Measurements from ENCODE around the gene ZNF331.

GRCh38 chr19:53549340-53549739 lies 11.4 kb downstream of the ZNF331 start:
- TF ChIP-seq, protein P1, sequence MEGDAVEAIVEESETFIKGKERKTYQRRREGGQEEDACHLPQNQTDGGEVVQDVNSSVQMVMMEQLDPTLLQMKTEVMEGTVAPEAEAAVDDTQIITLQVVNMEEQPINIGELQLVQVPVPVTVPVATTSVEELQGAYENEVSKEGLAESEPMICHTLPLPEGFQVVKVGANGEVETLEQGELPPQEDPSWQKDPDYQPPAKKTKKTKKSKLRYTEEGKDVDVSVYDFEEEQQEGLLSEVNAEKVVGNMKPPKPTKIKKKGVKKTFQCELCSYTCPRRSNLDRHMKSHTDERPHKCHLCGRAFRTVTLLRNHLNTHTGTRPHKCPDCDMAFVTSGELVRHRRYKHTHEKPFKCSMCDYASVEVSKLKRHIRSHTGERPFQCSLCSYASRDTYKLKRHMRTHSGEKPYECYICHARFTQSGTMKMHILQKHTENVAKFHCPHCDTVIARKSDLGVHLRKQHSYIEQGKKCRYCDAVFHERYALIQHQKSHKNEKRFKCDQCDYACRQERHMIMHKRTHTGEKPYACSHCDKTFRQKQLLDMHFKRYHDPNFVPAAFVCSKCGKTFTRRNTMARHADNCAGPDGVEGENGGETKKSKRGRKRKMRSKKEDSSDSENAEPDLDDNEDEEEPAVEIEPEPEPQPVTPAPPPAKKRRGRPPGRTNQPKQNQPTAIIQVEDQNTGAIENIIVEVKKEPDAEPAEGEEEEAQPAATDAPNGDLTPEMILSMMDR (conservative IDR thresholded peaks at IDR 0.05 in 1 of 2, IDR thresholded peaks at IDR 0.05 in 1 of 2; ENCODE audit: low read depth in 1 of 2, low read length in 2 of 2), result no peak
- TF ChIP-seq EZH2 (IDR thresholded peaks at IDR 0.05; ENCODE audit: low read length, missing control alignments), result no peak
